GM12873 (cell line): Measurements from ENCODE around the gene ENG.

Experiments
- TF ChIP-seq, protein P1 (sequence below): IDR thresholded peaks from 2 replicates; pipeline ENCODE4 v1.5.1; 2012; ENCODE audit warnings: low read depth, mild to moderate bottlenecking, moderate library complexity, low read length, control low read depth; ENCODE audit not compliant: insufficient read depth; ENCODE audit errors: missing control alignments

The ENG gene

GRCh38 chr9:127778280-127779135, 76.0 kb downstream of the ENG start, which contains the start of gene SH2D3C:
Gene SH2D3C (minus strand): TSS chr9:127778666. CDS start chr9:127778627, 39 bp downstream.
- TF ChIP-seq, protein P1, sequence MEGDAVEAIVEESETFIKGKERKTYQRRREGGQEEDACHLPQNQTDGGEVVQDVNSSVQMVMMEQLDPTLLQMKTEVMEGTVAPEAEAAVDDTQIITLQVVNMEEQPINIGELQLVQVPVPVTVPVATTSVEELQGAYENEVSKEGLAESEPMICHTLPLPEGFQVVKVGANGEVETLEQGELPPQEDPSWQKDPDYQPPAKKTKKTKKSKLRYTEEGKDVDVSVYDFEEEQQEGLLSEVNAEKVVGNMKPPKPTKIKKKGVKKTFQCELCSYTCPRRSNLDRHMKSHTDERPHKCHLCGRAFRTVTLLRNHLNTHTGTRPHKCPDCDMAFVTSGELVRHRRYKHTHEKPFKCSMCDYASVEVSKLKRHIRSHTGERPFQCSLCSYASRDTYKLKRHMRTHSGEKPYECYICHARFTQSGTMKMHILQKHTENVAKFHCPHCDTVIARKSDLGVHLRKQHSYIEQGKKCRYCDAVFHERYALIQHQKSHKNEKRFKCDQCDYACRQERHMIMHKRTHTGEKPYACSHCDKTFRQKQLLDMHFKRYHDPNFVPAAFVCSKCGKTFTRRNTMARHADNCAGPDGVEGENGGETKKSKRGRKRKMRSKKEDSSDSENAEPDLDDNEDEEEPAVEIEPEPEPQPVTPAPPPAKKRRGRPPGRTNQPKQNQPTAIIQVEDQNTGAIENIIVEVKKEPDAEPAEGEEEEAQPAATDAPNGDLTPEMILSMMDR = no peak

DNA sequence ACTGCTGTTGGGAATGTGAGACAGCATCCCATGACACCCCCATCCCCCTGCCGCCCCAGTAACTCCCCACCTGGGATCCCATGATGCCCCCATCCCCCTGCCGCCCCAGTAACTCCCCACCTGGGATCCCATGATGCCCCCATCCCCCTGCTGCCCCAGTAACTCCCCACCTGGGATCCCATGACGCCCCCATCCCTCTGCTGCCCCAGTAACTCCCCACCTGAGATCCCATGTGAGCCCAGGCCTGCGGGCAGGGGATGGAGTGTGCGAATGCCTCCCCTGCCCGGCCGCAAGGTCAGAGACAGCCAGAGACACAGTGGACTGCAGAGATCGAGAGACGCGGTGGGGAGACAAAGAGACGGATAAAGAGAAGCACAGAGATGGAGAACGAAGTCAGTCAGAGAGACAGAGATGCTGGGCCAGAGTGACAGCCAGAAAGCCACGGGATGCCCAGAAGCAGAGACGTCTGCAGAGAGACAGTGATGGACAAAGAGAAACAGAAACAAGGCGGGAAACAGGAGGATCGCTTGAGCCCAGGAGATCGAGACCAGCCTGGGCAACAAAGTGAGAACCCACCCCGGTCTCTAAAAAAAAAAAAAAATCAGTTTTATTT, 77.0 kb downstream of the ENG start:
- TF ChIP-seq, protein P1 = no peak

DNA sequence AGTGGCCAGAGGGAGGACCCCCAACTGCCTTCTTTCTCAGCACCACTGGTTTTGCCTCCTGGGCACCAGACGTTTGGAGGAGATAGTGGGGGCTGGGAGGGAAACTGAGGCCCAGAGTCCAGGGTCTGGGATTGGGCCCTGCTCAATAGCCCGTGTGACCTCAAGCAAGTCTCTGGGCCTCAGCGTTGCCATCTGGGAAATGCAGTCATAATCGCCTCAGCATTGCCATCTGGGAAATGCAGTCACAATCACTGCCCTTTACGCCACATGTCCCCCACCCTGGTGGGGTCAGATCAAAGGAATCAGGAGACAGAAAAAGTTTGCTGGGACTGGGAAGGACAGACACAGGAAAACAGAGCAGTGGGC, 77.6 kb downstream of the ENG start:
- TF ChIP-seq, protein P1 = no peak

GRCh38 chr9:127776195-127776923, 78.1 kb downstream of the ENG start:
- TF ChIP-seq, protein P1 = no peak

GRCh38 chr9:127773981-127774380, 80.5 kb downstream of the ENG start:
- TF ChIP-seq, protein P1 = no peak

DNA sequence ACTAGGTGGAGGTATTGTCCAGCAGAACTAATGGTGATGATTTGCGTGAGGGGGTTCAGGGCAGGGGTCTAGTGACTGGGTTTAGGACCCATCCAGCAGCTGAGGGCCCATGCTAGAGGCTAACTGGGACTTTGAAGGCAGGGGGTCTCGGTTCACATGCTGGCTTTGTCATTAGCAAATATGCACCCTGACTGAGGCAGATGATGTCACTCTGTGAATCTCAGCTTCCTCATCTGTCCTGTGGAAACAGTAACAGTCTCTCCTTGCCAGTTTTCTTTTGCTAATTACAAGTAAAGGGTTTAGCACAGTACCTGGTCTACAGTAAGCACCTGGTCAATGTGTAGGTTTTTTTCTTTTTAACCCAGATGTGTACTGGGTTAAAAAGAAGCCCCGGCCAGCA, 81.2 kb downstream of the ENG start:
- TF ChIP-seq, protein P1 = no peak

GRCh38 chr9:127772603-127773002, 81.9 kb downstream of the ENG start:
- TF ChIP-seq, protein P1 = no peak
